IPS DF 6.9 (cell line): ENCODE data around the gene GTF2IRD1.
"Not testable (repeated sequence)": the region's sequence is repeated elsewhere in the genome, so short reads cannot be mapped to it uniquely, and the experiment has no call there.

Experiments used
- DNase-seq: peaks from one replicate; pipeline ENCODE4 v3.0.0-alpha.2; 2013; ENCODE audit warnings: low read depth, low spot score
- H3K27ac ChIP-seq: one replicate; pipeline ENCODE4 v1.5.1; 2013; ENCODE audit warnings: low read length, control low read depth
- H3K27me3 ChIP-seq: 2 replicates; pipeline ENCODE4 v1.6.1; 2013; ENCODE audit warnings: mild to moderate bottlenecking, low read length; ENCODE audit not compliant: control insufficient read depth, insufficient read depth
- H3K36me3 ChIP-seq: 2 replicates; pipeline ENCODE4 v1.6.1; 2013; ENCODE audit warnings: low read length; ENCODE audit not compliant: control insufficient read depth, insufficient read depth
- H3K4me1 ChIP-seq: 2 replicates; pipeline ENCODE4 v1.6.1; 2013; ENCODE audit warnings: low read length; ENCODE audit not compliant: control insufficient read depth, insufficient read depth
- H3K4me3 ChIP-seq: 2 replicates; pipeline ENCODE4 v1.5.1; 2013; ENCODE audit warnings: mild to moderate bottlenecking, low read length
- H3K9me3 ChIP-seq: 2 replicates; pipeline ENCODE4 v1.6.1; 2013; ENCODE audit warnings: low read length, inconsistent platforms; ENCODE audit not compliant: control insufficient read depth, insufficient read depth
- WGBS: extraction: QIAGEN DNeasy Blood & Tissue Kit; methylation state at CpG from one replicate; pipeline ENCODE4 v1.1.7; 2013; ENCODE audit warnings: mixed read lengths, missing lambda C conversion rate; ENCODE audit not compliant: insufficient read length, insufficient coverage; 5-methylcytosine and 5-hydroxymethylcytosine counted together

GTF2IRD1 gene

DNA sequence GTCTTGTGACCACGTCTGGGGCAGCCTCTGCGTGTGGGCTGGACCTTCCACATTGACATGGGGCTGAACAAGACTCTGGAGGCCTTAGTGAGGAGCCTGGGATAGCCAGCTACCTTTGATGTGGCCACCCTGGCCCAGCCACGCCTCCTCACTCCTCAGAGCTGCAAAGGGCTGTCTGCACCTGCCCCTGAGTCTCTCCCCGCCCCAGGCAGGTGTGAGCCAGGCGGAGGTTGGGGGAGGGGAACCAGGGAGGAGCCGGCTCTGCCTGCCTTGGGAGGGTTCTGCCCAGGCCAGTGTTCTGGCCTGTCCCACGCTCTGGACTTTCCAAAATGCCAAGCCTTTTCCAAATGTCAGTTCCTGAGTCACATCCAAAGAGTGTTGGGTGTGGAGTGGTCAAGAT is 72.2 kb downstream of the GTF2IRD1 start:
- Histone ChIP-seq H3K27me3 (no peaks in the 10 kb centered on the region), H3K4me1 (no peaks in the 10 kb centered on the region; the same call in 1 of the 2 replicates), H3K36me3 (peaks cover 11% of the 10 kb centered on the region; the same call in 1 of the 2 replicates), H3K4me3 (no peak overlapping the region), H3K9me3 (no peaks in the 10 kb centered on the region), H3K27ac (no peak overlapping the region)
- WGBS, result no CpG with 5 or more reads among the region's 7 CpGs
- DNase-seq, result peak; percentile 48

GRCh38 chr7:74526780-74527179 is 73.1 kb downstream of the GTF2IRD1 start:
- no peaks in the 10 kb centered on the region for H3K27me3 ChIP-seq
- no peaks in the 10 kb centered on the region for H3K9me3 ChIP-seq
- H3K36me3 ChIP-seq, result peaks cover 6% of the 10 kb centered on the region; the same call in 1 of the 2 replicates
- DNase-seq, result no peak
- no peak overlapping the region for H3K4me3 ChIP-seq
- H3K4me1 ChIP-seq, result no peaks in the 10 kb centered on the region; the same call in 1 of the 2 replicates
- H3K27ac ChIP-seq, result no peak overlapping the region
- no CpG with 5 or more reads among the region's 8 CpGs for WGBS

DNA sequence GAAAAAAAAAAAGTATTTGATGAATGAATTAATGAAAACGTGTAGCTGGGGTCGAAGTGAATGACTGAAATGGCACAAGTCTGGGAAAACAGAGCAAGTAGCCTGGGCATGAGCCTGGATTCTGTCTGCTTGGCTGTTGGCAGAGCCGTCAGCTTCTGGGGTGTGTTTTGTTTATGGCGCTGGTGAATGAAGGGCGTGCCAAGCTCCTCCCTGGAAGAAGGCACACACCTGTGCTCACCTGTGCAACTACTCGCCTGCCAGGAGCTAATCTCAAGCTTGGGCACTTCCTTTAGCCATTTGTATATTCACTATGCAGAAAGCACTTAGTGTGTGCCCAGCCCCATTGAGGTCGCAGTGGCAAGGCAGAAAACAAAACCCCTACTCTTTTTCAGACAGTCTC is 74.1 kb downstream of the GTF2IRD1 start:
- 100% methylated on average over 2 of the region's 7 CpGs for WGBS

GRCh38 chr7:74528773-74529172 is 75.1 kb downstream of the GTF2IRD1 start:
- WGBS, result no CpG with 5 or more reads among the region's 7 CpGs
- H3K27ac ChIP-seq, H3K4me3 ChIP-seq, H3K9me3 ChIP-seq, H3K27me3 ChIP-seq, H3K36me3 ChIP-seq, DNase-seq, H3K4me1 ChIP-seq: not testable (repeated sequence)

More for the DNA sequence above, 74.1 kb downstream of the GTF2IRD1 start:
- Histone ChIP-seq H3K4me3 (no peak overlapping the region), H3K4me1 (no peaks in the 10 kb centered on the region; the same call in 1 of the 2 replicates), H3K9me3 (no peaks in the 10 kb centered on the region), H3K27ac (no peak overlapping the region), H3K27me3 (no peaks in the 10 kb centered on the region), H3K36me3 (peaks cover 8% of the 10 kb centered on the region)
- no peak for DNase-seq

DNA sequence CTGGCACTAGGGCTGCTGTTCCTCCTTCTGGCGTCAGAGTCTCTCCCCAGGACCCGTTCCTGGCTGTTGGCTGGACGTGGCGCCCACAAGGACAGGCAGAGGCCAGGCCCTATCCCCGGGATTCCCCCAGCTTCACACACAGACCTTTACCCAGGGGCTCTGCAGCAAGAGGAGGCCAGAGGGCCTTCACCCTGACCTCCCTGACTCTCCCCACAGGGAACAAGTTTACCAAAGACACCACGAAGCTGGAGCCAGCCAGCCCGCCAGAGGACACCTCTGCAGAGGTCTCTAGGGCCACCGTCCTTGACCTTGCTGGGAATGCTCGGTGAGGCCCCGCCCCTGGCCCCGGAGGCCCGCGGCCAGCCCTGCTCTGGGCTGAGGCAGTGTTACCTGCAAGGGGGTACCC is 82.2 kb downstream of the GTF2IRD1 start:
- no peaks in the 10 kb centered on the region for H3K4me1 ChIP-seq
- no peak overlapping the region for H3K4me3 ChIP-seq
- no CpG with 5 or more reads among the region's 13 CpGs for WGBS
- H3K27me3 ChIP-seq, result no peaks in the 10 kb centered on the region
- no peaks in the 10 kb centered on the region for H3K9me3 ChIP-seq
- no peak for DNase-seq
- H3K36me3 ChIP-seq, result peaks cover 10% of the 10 kb centered on the region
- H3K27ac ChIP-seq, result no peak overlapping the region

DNA sequence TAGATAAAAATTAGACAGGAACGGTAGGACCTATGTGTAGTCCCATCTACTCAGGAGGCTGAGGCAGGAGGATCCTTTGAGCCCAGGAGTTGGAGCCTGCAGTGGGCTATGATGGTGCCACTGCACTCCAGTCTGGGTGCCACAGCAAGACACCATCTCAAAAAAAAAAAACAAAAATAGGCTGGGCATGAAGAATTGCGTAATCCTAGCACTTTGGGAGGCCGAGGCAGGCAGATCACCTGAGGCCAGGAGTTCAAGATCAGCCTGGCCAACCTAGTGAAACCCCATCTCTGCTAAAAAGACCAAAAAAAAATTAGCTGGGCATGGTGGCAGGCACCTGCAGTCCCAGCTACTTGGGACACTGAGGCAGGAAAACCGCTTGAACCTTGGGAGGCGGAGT is 88.2 kb downstream of the GTF2IRD1 start:
- not testable (repeated sequence) for H3K27me3 ChIP-seq, H3K9me3 ChIP-seq, DNase-seq, H3K27ac ChIP-seq, H3K4me1 ChIP-seq, H3K4me3 ChIP-seq
- H3K36me3 ChIP-seq, result peaks cover 14% of the 10 kb centered on the region
- WGBS, result no CpG with 5 or more reads among the region's 5 CpGs

DNA sequence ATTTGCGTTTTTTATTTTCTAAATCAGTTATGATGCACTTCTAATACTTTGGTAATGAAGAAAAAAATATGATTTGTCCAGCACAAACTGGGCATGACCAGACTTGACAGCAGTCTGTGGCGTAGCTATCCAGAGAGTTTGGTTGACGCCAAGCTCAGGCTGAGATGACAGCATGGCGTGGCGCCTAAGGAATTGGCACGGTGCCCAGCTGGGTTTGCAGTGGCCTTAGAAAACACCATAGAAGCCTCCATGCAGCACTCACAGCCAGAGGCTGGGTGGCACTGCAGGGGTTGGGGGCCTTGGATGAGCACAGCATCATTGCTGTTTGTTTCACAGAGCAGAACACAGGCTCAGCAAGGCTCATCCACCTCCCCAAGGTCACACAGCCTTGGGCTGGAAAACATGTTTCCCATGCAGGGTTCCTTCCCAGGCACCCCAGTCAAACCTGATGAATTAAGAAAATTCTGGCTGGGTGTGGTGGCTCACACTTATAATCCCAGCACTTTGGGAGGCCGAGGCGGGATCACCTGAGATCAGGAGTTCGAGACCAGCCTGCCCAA is 88.9 kb downstream of the GTF2IRD1 start:
- no peak overlapping the region for H3K27ac ChIP-seq
- no peak overlapping the region for H3K4me3 ChIP-seq
- peaks cover 16% of the 10 kb centered on the region for H3K36me3 ChIP-seq

GRCh38 chr7:74544706-74545469 is 91.2 kb downstream of the GTF2IRD1 start:
- H3K36me3 ChIP-seq, result peaks cover 9% of the 10 kb centered on the region
- no peak overlapping the region for H3K27ac ChIP-seq
- no peaks in the 10 kb centered on the region for H3K27me3 ChIP-seq
- peak; percentile 50 for DNase-seq
- H3K4me3 ChIP-seq, result no peak overlapping the region
- H3K4me1 ChIP-seq, result no peaks in the 10 kb centered on the region
- WGBS, result no CpG with 5 or more reads among the region's 12 CpGs
- no peaks in the 10 kb centered on the region for H3K9me3 ChIP-seq

More for the DNA sequence above, 88.9 kb downstream of the GTF2IRD1 start:
- no peak for DNase-seq
- H3K9me3 ChIP-seq, result no peaks in the 10 kb centered on the region
- H3K4me1 ChIP-seq, result no peaks in the 10 kb centered on the region
- WGBS, result no CpG with 5 or more reads among the region's 9 CpGs
- H3K27me3 ChIP-seq, result no peaks in the 10 kb centered on the region

- no CpG with 5 or more reads among the region's 8 CpGs for WGBS
- H3K27ac ChIP-seq, result no peak overlapping the region
- peaks cover 9% of the 10 kb centered on the region; the same call in 1 of the 2 replicates for H3K36me3 ChIP-seq
- no peak for DNase-seq
- H3K4me3 ChIP-seq, result no peak overlapping the region
- no peaks in the 10 kb centered on the region for H3K9me3 ChIP-seq
- H3K27me3 ChIP-seq, result no peaks in the 10 kb centered on the region
- H3K4me1 ChIP-seq, result no peaks in the 10 kb centered on the region
Observed at GRCh38 chr7:74545921-74546320, 92.2 kb downstream of the GTF2IRD1 start.

GRCh38 chr7:74553596-74554012 is 99.9 kb downstream of the GTF2IRD1 start:
- WGBS, result no CpG with 5 or more reads among the region's 10 CpGs
- not testable (repeated sequence) for DNase-seq, H3K27me3 ChIP-seq, H3K36me3 ChIP-seq, H3K4me3 ChIP-seq, H3K27ac ChIP-seq, H3K4me1 ChIP-seq, H3K9me3 ChIP-seq
